SK-N-MC (cell line): ENCODE data around the gene CTSZ.
"Not testable (repeated sequence)": the region's sequence is repeated elsewhere in the genome, so short reads cannot be mapped to it uniquely, and the experiment has no call there.

Experiments
- EZH2 ChIP-seq: fragments of 200-600 bp; sonication (generic); IDR thresholded peaks from one replicate; pipeline ENCODE4 v1.6.1; 2017; ENCODE audit warnings: antibody characterized with exemption
- FOXP2 ChIP-seq: optimal IDR thresholded peaks from 2 replicates; pipeline ENCODE3; 2011; ENCODE audit warnings: mild to moderate bottlenecking, moderate library complexity; ENCODE audit not compliant: insufficient read depth; ENCODE audit errors: extremely low read length, control extremely low read depth
- POLR2AphosphoS5 ChIP-seq: IDR thresholded peaks from 2 replicates; pipeline ENCODE4 v1.6.1; 2012; ENCODE audit warnings: mild to moderate bottlenecking, low read depth, low read length, borderline replicate concordance

DNA sequence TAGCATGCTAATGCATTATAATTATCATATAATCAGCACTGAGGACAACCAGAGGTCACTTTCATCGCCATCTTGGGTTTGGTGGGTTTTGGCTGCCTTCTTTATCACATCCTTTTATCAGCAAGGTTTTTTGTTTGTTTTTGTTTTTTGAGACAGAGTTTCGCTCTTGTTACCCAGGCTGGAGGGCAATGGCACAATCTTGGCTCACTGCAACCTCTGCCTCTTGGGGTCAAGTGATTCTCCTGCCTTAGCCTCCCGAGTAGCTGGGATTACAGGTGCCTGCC is 4.8 kb upstream of the CTSZ start:
- TF ChIP-seq POLR2AphosphoS5, EZH2, FOXP2: not testable (repeated sequence)
